HL-60 (cell line): ENCODE measurements around the gene SMTNL1.

ENCODE experiments used
- CTCF ChIP-seq: IDR thresholded peaks from one replicate; pipeline ENCODE4 v1.5.1; 2011; ENCODE audit warnings: low read length, control low read depth, inconsistent platforms; ENCODE audit not compliant: insufficient read depth
- POLR2AphosphoS5 ChIP-seq: IDR thresholded peaks from 2 replicates; pipeline ENCODE4 v1.6.1; 2012; ENCODE audit warnings: low read depth

GRCh38 chr11:57498540-57498939 is 38.9 kb upstream of the SMTNL1 start:
- TF ChIP-seq CTCF (no peak), POLR2AphosphoS5 (no peak)
